GM06990 (cell line): ENCODE measurements around the gene CDK13.
"Not testable (repeated sequence)": the region's sequence is repeated elsewhere in the genome, so short reads cannot be mapped to it uniquely, and the experiment has no call there.

Source experiments
- DNase-seq: peaks from one replicate; pipeline ENCODE4 v3.0.0-alpha.2; 2011; ENCODE audit not compliant: insufficient read length; ENCODE audit errors: extremely low read depth
- H3K27me3 ChIP-seq: replicated peaks from 2 replicates; pipeline ENCODE4 v1.6.0; 2011; ENCODE audit warnings: low read length; ENCODE audit not compliant: control insufficient read depth, insufficient read depth
- H3K36me3 ChIP-seq: 2 replicates; pipeline ENCODE4 v1.5.1; 2011; ENCODE audit warnings: low read length; ENCODE audit not compliant: control insufficient read depth, insufficient read depth
- H3K4me3 ChIP-seq: replicated peaks from 2 replicates; pipeline ENCODE4 v1.5.1; 2011; ENCODE audit warnings: low read depth, mild to moderate bottlenecking, control low read depth, low read length
- TF ChIP-seq, protein P1 (sequence below): IDR thresholded peaks from 2 replicates; pipeline ENCODE4 v1.5.1; 2011; ENCODE audit warnings: low read length, control low read depth, mild to moderate bottlenecking, inconsistent platforms; ENCODE audit not compliant: insufficient read depth, poor library complexity, severe bottlenecking

Gene CDK13

DNA sequence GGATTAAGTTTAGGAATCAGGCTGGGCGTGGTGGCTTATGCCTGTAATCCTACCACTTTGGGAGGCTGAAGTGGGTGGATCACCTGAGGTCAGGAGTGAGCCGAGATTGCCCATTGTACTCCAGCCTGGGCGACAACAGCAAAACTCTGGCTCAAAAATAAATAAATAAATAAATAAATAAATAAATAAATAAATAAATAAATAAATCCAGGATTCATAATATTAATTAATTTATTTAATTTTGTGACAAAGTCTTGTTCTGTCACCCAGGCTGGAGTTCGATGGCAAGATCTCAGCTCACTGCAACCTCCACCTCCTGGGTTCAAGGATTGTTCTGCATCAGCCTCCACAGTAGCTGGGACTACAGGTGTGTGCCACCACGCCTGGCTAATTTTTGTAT is 188.9 kb downstream of the CDK13 start:
- Histone ChIP-seq H3K36me3 (no peaks in the 10 kb centered on the region), H3K4me3 (no peak overlapping the region), H3K27me3 (no peaks in the 10 kb centered on the region)
- TF ChIP-seq, protein P1, sequence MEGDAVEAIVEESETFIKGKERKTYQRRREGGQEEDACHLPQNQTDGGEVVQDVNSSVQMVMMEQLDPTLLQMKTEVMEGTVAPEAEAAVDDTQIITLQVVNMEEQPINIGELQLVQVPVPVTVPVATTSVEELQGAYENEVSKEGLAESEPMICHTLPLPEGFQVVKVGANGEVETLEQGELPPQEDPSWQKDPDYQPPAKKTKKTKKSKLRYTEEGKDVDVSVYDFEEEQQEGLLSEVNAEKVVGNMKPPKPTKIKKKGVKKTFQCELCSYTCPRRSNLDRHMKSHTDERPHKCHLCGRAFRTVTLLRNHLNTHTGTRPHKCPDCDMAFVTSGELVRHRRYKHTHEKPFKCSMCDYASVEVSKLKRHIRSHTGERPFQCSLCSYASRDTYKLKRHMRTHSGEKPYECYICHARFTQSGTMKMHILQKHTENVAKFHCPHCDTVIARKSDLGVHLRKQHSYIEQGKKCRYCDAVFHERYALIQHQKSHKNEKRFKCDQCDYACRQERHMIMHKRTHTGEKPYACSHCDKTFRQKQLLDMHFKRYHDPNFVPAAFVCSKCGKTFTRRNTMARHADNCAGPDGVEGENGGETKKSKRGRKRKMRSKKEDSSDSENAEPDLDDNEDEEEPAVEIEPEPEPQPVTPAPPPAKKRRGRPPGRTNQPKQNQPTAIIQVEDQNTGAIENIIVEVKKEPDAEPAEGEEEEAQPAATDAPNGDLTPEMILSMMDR = no peak
- DNase-seq = no peak

GRCh38 chr7:40139891-40140290 is 189.8 kb downstream of the CDK13 start:
- DNase-seq, H3K27me3 ChIP-seq, H3K36me3 ChIP-seq, H3K4me3 ChIP-seq: not testable (repeated sequence)

DNA sequence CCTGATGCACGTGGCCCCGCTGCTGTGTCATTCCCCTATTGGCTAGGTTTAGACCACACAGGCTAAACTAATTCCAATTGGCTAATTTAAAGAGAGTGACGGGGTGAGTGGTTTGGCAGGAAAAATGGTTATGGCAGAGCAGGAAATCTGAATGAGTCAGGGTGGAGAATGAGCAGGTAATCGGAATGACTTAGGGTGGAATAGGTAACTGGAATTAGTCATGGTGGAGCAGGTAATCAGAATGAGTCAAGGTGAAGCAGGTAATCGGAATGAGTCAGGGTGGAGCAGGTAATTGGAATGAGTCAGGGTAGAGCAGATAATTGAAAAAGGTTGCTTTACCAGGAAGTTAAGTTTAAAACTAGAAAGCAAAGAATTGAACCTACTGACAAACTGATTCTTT is 191.9 kb downstream of the CDK13 start:
- DNase-seq, H3K36me3 ChIP-seq, H3K27me3 ChIP-seq: not testable (repeated sequence)

GRCh38 chr7:40145596-40146130 is 195.6 kb downstream of the CDK13 start:
- not testable (repeated sequence) for H3K36me3 ChIP-seq, H3K27me3 ChIP-seq, DNase-seq, H3K4me3 ChIP-seq

More for the DNA sequence above, 191.9 kb downstream of the CDK13 start:
- H3K4me3 ChIP-seq = not testable (repeated sequence)

GRCh38 chr7:40147371-40148246 is 197.6 kb downstream of the CDK13 start:
- no peak for DNase-seq
- H3K4me3 ChIP-seq = no peak overlapping the region
- H3K27me3 ChIP-seq = no peaks in the 10 kb centered on the region
- TF ChIP-seq, protein P1 = peak; percentile 11
- H3K36me3 ChIP-seq = no peaks in the 10 kb centered on the region

GRCh38 chr7:40148247-40148580 is 198.2 kb downstream of the CDK13 start:
- not testable (repeated sequence) for H3K4me3 ChIP-seq, H3K27me3 ChIP-seq, DNase-seq, H3K36me3 ChIP-seq

GRCh38 chr7:40148671-40149070 is 198.6 kb downstream of the CDK13 start:
- Histone ChIP-seq H3K36me3 (no peaks in the 10 kb centered on the region), H3K27me3 (no peaks in the 10 kb centered on the region), H3K4me3 (no peak overlapping the region)
- TF ChIP-seq, protein P1 = no peak
- no peak for DNase-seq
